HEK293T (cell line): ENCODE results near the gene CNST.

Experiments used
- FOXK2 ChIP-seq: fragments of 450-650 bp; IDR thresholded peaks from 2 replicates; pipeline ENCODE4 v1.6.1; 2016; ENCODE audit warnings: mild to moderate bottlenecking
- FOXM1 ChIP-seq: fragments of 450-650 bp; IDR thresholded peaks from 2 replicates; pipeline ENCODE4 v1.6.1; 2017; ENCODE audit warnings: mild to moderate bottlenecking, borderline replicate concordance
- SP1 ChIP-seq: fragments of 450-650 bp; IDR thresholded peaks from 2 replicates; pipeline ENCODE4 v1.6.1; 2017
- TARDBP ChIP-seq: fragments of 450-650 bp; IDR thresholded peaks from 2 replicates; pipeline ENCODE4 v1.6.1; 2016

- TF ChIP-seq TARDBP: no peak
- TF ChIP-seq SP1: no peak
- TF ChIP-seq FOXK2: no peak
- TF ChIP-seq FOXM1: no peak
Observed at GRCh38 chr1:246579818-246580217, 13.6 kb downstream of the CNST start.
